OCI-LY1 (cell line): ENCODE results near the gene TUBB2B.

Source experiments
- H2AFZ ChIP-seq: fragments of 200-600 bp; sonication (generic), shearing (Covaris generic); 2 replicates; pipeline ENCODE4 v1.6.0; 2014; ENCODE audit warnings: antibody characterized with exemption, mild to moderate bottlenecking, low read length
- H3F3A ChIP-seq: fragments of 200-600 bp; sonication (generic), shearing (Covaris generic); 2 replicates; pipeline ENCODE4 v1.6.0; 2014; ENCODE audit warnings: mild to moderate bottlenecking, antibody characterized with exemption, low read length, moderate library complexity; ENCODE audit not compliant: insufficient read depth
- H3K27ac ChIP-seq: fragments of 200-600 bp; sonication (generic); 2 replicates; pipeline ENCODE4 v1.5.1; 2014; ENCODE audit warnings: low read length, mixed run types, mild to moderate bottlenecking, low read depth; ENCODE audit not compliant: poor library complexity, severe bottlenecking
- H3K27me3 ChIP-seq: fragments of 200-600 bp; sonication (generic); 2 replicates; pipeline ENCODE4 v1.6.0; 2014; ENCODE audit warnings: antibody characterized with exemption, mild to moderate bottlenecking, low read length, moderate library complexity; ENCODE audit not compliant: insufficient read depth
- H3K36me3 ChIP-seq: fragments of 200-600 bp; sonication (generic); 2 replicates; pipeline ENCODE4 v1.6.1; 2014; ENCODE audit warnings: mild to moderate bottlenecking, antibody characterized with exemption, low read length, moderate library complexity, mixed read lengths; ENCODE audit not compliant: insufficient read depth
- H3K4me1 ChIP-seq: fragments of 200-600 bp; sonication (generic); 2 replicates; pipeline ENCODE4 v1.5.1; 2014; ENCODE audit warnings: mild to moderate bottlenecking, low read length, moderate library complexity; ENCODE audit not compliant: insufficient read depth, severe bottlenecking
- H3K4me2 ChIP-seq: fragments of 200-600 bp; sonication (generic), shearing (Covaris generic); 2 replicates; pipeline ENCODE4 v1.6.1; 2014; ENCODE audit warnings: low read length
- H3K4me3 ChIP-seq: fragments of 200-600 bp; sonication (generic); 2 replicates; pipeline ENCODE4 v1.5.1; 2014; ENCODE audit warnings: low read length, low read depth, mild to moderate bottlenecking, mixed read lengths; ENCODE audit not compliant: poor library complexity, severe bottlenecking
- H3K79me2 ChIP-seq: fragments of 200-600 bp; shearing (Covaris generic); 2 replicates; pipeline ENCODE4 v1.6.1; 2016; ENCODE audit warnings: mixed run types, low read length, mixed read lengths; ENCODE audit not compliant: insufficient read depth
- H3K9ac ChIP-seq: fragments of 200-600 bp; sonication (generic), shearing (Covaris generic); 2 replicates; pipeline ENCODE4 v1.6.1; 2014; ENCODE audit warnings: mild to moderate bottlenecking, low read length, mixed read lengths
- H3K9me2 ChIP-seq: fragments of 200-600 bp; sonication (generic), shearing (Covaris generic); 2 replicates; pipeline ENCODE4 v1.6.1; 2014; ENCODE audit warnings: low read depth, mild to moderate bottlenecking, low read length, mixed read lengths
- H3K9me3 ChIP-seq: fragments of 200-600 bp; shearing (Covaris generic); 2 replicates; pipeline ENCODE4 v1.6.1; 2014; ENCODE audit warnings: low read length, mixed read lengths
- H4K20me1 ChIP-seq: fragments of 200-600 bp; sonication (generic), shearing (Covaris generic); 2 replicates; pipeline ENCODE4 v1.6.0; 2016; ENCODE audit warnings: mild to moderate bottlenecking, low read length; ENCODE audit not compliant: insufficient read depth
- EZH2 ChIP-seq: fragments of 200-600 bp; sonication (generic), shearing (Covaris generic); IDR thresholded peaks from 2 replicates; pipeline ENCODE4 v1.8.0; 2017; ENCODE audit warnings: borderline replicate concordance, mixed run types, mild to moderate bottlenecking, antibody characterized with exemption, low read length, moderate library complexity, mixed read lengths
- TF ChIP-seq, protein P1 (sequence below): fragments of 200-600 bp; sonication (generic), shearing (Covaris generic); IDR thresholded peaks from 2 replicates; pipeline ENCODE4 v1.5.1; 2017; ENCODE audit warnings: mild to moderate bottlenecking, antibody characterized with exemption, low read length, moderate library complexity, mixed read lengths

Gene TUBB2B

DNA sequence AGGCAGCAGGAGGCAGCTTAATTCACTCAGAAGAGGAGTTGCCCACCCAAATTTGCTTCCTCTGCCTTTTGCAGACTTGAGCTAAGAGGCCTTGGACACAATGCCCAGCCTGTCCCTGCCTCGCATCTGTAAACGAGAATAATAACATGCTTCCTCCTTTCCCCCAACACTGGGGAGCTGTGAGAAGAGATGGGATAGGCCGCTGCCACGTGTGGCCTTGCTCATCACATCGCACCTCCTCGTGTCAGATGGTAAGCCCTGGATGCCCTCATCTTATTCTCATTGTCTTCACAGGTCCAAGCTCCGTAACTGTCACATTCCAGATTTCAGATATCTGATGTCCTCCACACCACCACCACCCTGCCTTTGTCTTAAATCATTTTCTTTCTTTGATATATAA, 13.1 kb upstream of the TUBB2B start:
- H3K27ac ChIP-seq, result no peak overlapping the region
- no peaks in the 10 kb centered on the region for H3K79me2 ChIP-seq
- no peak overlapping the region for H3K4me2 ChIP-seq
- H3K36me3 ChIP-seq, result no peaks in the 10 kb centered on the region
- H3K4me1 ChIP-seq, result peaks cover 3% of the 10 kb centered on the region
- no peak for TF ChIP-seq EZH2
- TF ChIP-seq, protein P1, sequence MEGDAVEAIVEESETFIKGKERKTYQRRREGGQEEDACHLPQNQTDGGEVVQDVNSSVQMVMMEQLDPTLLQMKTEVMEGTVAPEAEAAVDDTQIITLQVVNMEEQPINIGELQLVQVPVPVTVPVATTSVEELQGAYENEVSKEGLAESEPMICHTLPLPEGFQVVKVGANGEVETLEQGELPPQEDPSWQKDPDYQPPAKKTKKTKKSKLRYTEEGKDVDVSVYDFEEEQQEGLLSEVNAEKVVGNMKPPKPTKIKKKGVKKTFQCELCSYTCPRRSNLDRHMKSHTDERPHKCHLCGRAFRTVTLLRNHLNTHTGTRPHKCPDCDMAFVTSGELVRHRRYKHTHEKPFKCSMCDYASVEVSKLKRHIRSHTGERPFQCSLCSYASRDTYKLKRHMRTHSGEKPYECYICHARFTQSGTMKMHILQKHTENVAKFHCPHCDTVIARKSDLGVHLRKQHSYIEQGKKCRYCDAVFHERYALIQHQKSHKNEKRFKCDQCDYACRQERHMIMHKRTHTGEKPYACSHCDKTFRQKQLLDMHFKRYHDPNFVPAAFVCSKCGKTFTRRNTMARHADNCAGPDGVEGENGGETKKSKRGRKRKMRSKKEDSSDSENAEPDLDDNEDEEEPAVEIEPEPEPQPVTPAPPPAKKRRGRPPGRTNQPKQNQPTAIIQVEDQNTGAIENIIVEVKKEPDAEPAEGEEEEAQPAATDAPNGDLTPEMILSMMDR, result no peak
- H3K4me3 ChIP-seq, result no peak overlapping the region
- no peaks in the 10 kb centered on the region for H3F3A ChIP-seq
- H3K9ac ChIP-seq, result no peak overlapping the region
- H2AFZ ChIP-seq, result no peak overlapping the region
- no peaks in the 10 kb centered on the region for H3K9me3 ChIP-seq
- H3K9me2 ChIP-seq, result no peaks in the 10 kb centered on the region
- H3K27me3 ChIP-seq, result peaks cover 6% of the 10 kb centered on the region; the same call in 1 of the 2 replicates
- no peaks in the 10 kb centered on the region for H4K20me1 ChIP-seq

DNA sequence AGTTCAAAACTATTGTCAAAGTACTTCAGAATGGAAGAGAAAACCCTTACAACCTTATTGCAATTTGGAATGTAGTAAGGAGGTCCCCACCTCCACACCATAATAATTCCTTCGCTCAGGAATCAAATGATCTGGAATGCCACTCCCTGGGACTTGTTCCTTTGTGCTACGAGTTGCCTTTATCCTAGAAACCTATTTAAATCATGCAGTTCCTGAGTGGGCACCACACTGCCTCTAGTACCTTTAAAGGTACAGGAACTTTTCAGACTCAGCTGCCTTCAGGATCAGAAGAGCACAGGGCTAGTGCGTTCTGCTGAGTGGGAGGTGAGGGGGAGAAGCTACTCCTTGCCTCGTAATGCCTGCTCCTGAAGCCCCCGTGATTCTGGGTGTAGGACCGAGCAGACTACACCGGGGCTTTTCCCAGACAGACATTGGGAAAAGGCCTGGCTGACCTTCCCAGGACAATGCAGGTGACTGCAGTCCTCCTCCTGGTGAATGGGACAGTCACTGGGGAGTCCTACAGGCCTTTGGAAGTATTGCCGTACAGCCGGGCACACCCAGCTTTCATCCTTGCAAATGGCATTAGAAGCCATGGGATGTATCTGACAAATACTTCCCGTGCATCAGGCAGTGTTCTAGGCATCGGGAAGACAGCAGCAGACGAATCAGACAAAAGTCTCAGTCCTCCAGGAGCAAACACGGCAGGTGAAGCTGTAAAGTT, 11.8 kb upstream of the TUBB2B start:
- H3K4me1 ChIP-seq, result peaks cover 3% of the 10 kb centered on the region
- H3K27ac ChIP-seq, result no peak overlapping the region
- no peaks in the 10 kb centered on the region for H3K36me3 ChIP-seq
- no peak overlapping the region for H3K4me2 ChIP-seq
- no peak overlapping the region for H3K9ac ChIP-seq
- H3K9me2 ChIP-seq, result no peaks in the 10 kb centered on the region
- H3K79me2 ChIP-seq, result no peaks in the 10 kb centered on the region
- H4K20me1 ChIP-seq, result no peaks in the 10 kb centered on the region
- no peak for TF ChIP-seq EZH2
- TF ChIP-seq, protein P1, result no peak
- peaks cover 6% of the 10 kb centered on the region; the same call in 1 of the 2 replicates for H3K27me3 ChIP-seq
- H3F3A ChIP-seq, result no peaks in the 10 kb centered on the region
- H3K4me3 ChIP-seq, result no peak overlapping the region
- no peak overlapping the region for H2AFZ ChIP-seq
- H3K9me3 ChIP-seq, result no peaks in the 10 kb centered on the region

DNA sequence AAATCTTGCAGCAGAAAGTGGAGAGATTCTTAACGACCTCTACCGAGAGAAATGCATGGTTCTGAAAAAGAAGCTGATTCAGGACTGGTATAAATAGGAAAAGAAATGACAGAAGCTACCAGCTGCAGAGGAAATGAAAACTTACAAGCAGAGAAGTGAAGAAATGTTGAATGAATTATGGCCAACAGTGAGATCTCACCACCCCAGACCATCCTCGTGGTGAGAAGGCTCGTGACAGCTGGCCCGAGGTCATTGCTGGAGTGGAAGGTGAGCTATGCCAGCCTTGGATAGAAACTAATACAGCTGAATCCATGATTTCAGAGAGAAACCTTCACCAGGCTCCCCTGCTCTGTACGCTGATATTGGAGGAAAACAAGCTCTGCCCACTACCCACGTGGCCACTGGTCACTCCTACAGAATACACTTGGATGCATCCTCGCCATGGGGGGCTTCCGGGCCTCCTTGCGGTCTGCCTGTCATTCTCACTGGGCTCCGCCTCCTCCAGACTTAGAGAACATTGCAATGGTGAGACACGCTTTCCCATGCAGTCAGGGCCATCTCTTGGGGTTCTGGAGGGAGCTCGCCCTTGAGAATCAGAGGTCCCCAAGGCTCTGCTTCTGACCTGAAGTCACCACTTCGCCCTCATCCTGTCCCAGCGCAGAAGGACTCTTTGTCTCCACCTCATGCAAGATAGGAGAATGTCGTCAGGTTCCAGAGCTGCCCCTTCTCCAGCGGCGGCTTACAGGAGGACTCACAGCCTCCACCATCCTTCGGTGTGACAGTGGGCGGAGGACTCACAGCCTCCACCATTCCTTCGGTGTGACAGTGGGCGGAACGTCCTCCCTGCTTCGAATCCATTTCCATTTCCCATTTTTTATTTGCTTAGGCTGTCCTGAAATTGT, 10.6 kb upstream of the TUBB2B start:
- H3K36me3 ChIP-seq, result no peaks in the 10 kb centered on the region
- no peaks in the 10 kb centered on the region for H4K20me1 ChIP-seq
- no peaks in the 10 kb centered on the region for H3K9me3 ChIP-seq
- H3K4me1 ChIP-seq, result peaks cover 3% of the 10 kb centered on the region
- H3K27ac ChIP-seq, result no peak overlapping the region
- H2AFZ ChIP-seq, result no peak overlapping the region
- no peak for TF ChIP-seq EZH2
- TF ChIP-seq, protein P1, result no peak
- H3K4me2 ChIP-seq, result no peak overlapping the region
- H3K4me3 ChIP-seq, result no peak overlapping the region
- H3K79me2 ChIP-seq, result no peaks in the 10 kb centered on the region
- H3F3A ChIP-seq, result no peaks in the 10 kb centered on the region
- H3K27me3 ChIP-seq, result no peaks in the 10 kb centered on the region; the same call in 1 of the 2 replicates
- no peak overlapping the region for H3K9ac ChIP-seq
- no peaks in the 10 kb centered on the region for H3K9me2 ChIP-seq
